Hepatocyte (in vitro differentiated cells): ENCODE results near the gene IFNL3. TPM values are rescaled to one million over a fixed set of nuclear protein-coding genes. Genes with fewer than 3 reads are reported as not detected.

Experiments
- DNase-seq: peaks from one replicate; pipeline ENCODE4 v3.0.0-alpha.2; 2016; ENCODE audit warnings: low spot score
- H2AFZ ChIP-seq: fragments of 200-600 bp; sonication (generic); 2 replicates; pipeline ENCODE4 v1.6.0; 2016; ENCODE audit warnings: antibody characterized with exemption, mild to moderate bottlenecking
- H3K27ac ChIP-seq: fragments of 200-600 bp; sonication (generic); 2 replicates; pipeline ENCODE4 v1.5.1; 2016; ENCODE audit warnings: mild to moderate bottlenecking
- H3K27me3 ChIP-seq: fragments of 200-600 bp; sonication (generic); 2 replicates; pipeline ENCODE4 v1.6.1; 2016
- H3K36me3 ChIP-seq: fragments of 200-600 bp; sonication (generic); replicated peaks from 2 replicates; pipeline ENCODE4 v1.5.1; 2016; ENCODE audit warnings: low read depth; ENCODE audit not compliant: insufficient read depth
- H3K4me1 ChIP-seq: fragments of 200-600 bp; sonication (generic); 2 replicates; pipeline ENCODE4 v1.5.1; 2016; ENCODE audit warnings: mild to moderate bottlenecking, moderate library complexity; ENCODE audit not compliant: insufficient read depth
- H3K4me2 ChIP-seq: fragments of 200-600 bp; sonication (generic); 2 replicates; pipeline ENCODE4 v1.6.0; 2016
- H3K4me3 ChIP-seq: fragments of 200-600 bp; sonication (generic); 2 replicates; pipeline ENCODE4 v1.5.1; 2016; ENCODE audit warnings: mild to moderate bottlenecking
- H3K79me2 ChIP-seq: fragments of 200-600 bp; sonication (generic); 2 replicates; pipeline ENCODE4 v1.6.0; 2017; ENCODE audit warnings: mild to moderate bottlenecking
- H3K9me2 ChIP-seq: fragments of 200-600 bp; sonication (generic); replicated peaks from 2 replicates; pipeline ENCODE4 v1.6.0; 2017; ENCODE audit warnings: mild to moderate bottlenecking; ENCODE audit not compliant: insufficient read depth
- H3K9me3 ChIP-seq: fragments of 200-600 bp; sonication (generic); 2 replicates; pipeline ENCODE4 v1.5.1; 2016; ENCODE audit warnings: low read depth, mild to moderate bottlenecking
- H4K20me1 ChIP-seq: fragments of 200-600 bp; sonication (generic); 2 replicates; pipeline ENCODE4 v1.6.0; 2016; ENCODE audit warnings: mild to moderate bottlenecking; ENCODE audit not compliant: insufficient read depth, poor library complexity, severe bottlenecking
- EZH2 ChIP-seq: fragments of 200-600 bp; sonication (generic); IDR thresholded peaks from 2 replicates; pipeline ENCODE4 v1.6.1; 2016; ENCODE audit warnings: antibody characterized with exemption, mild to moderate bottlenecking, borderline replicate concordance
- EZH2phosphoT487 ChIP-seq: fragments of 200-600 bp; sonication (generic); IDR thresholded peaks from one replicate; pipeline ENCODE4 v1.6.1; 2018; ENCODE audit warnings: antibody characterized with exemption, mild to moderate bottlenecking, low read depth, moderate library complexity; ENCODE audit not compliant: unreplicated experiment, severe bottlenecking
- WGBS: methylation state at CpG from one replicate; pipeline ENCODE4 v1.1.6; 2016; ENCODE audit warnings: low lambda C conversion rate; ENCODE audit errors: missing lambda C conversion rate; 5-methylcytosine and 5-hydroxymethylcytosine counted together
- polyA plus RNA-seq: library from polyadenylated mRNA; unstranded; fragments of >200 nt; fragmentation: Nextera tagmentation; extraction: Ambion mirVana; gene quantifications from 2 replicates; pipeline ENCODE4 v1.2.1, GENCODE V29; 2016
- total RNA-seq: library from RNA; depleted of rRNA; stranded (reverse); fragments of >200 nt; gene quantifications from 2 replicates; pipeline ENCODE4 v1.2.3, GENCODE V29; 2014
- TF ChIP-seq, protein P1 (sequence below): fragments of 200-600 bp; sonication (generic); IDR thresholded peaks from 2 replicates; pipeline ENCODE4 v1.5.1; 2016; ENCODE audit warnings: antibody characterized with exemption, mild to moderate bottlenecking; ENCODE audit not compliant: poor library complexity

Gene IFNL3
- total and polyA plus RNA-seq, 2 experiments from 2014 or later, result not detected

DNA sequence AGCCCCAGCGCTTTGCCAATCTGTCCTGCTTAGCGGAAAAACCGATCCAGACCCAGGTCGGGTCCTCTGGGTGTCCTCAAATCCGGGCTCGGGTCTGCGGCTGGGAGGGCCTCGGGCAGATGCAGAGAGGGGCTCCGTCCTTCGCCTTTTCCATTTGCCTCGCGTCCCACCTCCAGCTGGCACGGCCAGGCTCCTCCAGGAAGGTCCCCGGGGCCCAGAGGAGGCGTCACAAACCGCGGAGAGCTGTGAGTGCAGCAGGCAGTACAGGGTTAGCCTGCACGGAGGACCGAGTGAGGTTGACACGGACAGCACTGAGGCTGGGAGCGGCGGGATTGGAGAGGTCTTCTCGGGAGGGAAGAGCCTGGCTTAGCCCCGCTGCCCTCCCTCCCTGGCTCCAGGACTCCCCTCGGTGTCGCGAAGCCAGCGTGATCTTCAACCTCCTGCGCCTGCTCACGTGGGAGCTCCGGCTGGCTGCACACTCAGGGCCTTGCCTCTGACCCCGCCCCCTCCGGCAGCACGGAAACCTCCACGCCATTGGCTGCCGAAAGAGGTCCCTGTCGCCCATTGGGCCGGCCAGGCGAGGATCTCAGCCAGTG lies 20.6 kb upstream of the IFNL3 start:
- Histone ChIP-seq H3K79me2 (no peaks in the 10 kb centered on the region), H3K9me2 (no peaks in the 10 kb centered on the region), H3K4me3 (no peak overlapping the region), H3K4me1 (peaks cover 15% of the 10 kb centered on the region), H3K36me3 (no peaks in the 10 kb centered on the region), H2AFZ (no peak overlapping the region), H4K20me1 (no peaks in the 10 kb centered on the region), H3K9me3 (no peaks in the 10 kb centered on the region), H3K27me3 (peaks cover 38% of the 10 kb centered on the region), H3K27ac (no peak overlapping the region), H3K4me2 (peak overlapping the region; percentile 69)
- WGBS, result 56% methylated on average over 38 of the region's 39 CpGs
- TF ChIP-seq, protein P1, sequence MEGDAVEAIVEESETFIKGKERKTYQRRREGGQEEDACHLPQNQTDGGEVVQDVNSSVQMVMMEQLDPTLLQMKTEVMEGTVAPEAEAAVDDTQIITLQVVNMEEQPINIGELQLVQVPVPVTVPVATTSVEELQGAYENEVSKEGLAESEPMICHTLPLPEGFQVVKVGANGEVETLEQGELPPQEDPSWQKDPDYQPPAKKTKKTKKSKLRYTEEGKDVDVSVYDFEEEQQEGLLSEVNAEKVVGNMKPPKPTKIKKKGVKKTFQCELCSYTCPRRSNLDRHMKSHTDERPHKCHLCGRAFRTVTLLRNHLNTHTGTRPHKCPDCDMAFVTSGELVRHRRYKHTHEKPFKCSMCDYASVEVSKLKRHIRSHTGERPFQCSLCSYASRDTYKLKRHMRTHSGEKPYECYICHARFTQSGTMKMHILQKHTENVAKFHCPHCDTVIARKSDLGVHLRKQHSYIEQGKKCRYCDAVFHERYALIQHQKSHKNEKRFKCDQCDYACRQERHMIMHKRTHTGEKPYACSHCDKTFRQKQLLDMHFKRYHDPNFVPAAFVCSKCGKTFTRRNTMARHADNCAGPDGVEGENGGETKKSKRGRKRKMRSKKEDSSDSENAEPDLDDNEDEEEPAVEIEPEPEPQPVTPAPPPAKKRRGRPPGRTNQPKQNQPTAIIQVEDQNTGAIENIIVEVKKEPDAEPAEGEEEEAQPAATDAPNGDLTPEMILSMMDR, result no peak
- TF ChIP-seq EZH2phosphoT487 (no peak), EZH2 (peak; percentile 11)
- no peak for DNase-seq

DNA sequence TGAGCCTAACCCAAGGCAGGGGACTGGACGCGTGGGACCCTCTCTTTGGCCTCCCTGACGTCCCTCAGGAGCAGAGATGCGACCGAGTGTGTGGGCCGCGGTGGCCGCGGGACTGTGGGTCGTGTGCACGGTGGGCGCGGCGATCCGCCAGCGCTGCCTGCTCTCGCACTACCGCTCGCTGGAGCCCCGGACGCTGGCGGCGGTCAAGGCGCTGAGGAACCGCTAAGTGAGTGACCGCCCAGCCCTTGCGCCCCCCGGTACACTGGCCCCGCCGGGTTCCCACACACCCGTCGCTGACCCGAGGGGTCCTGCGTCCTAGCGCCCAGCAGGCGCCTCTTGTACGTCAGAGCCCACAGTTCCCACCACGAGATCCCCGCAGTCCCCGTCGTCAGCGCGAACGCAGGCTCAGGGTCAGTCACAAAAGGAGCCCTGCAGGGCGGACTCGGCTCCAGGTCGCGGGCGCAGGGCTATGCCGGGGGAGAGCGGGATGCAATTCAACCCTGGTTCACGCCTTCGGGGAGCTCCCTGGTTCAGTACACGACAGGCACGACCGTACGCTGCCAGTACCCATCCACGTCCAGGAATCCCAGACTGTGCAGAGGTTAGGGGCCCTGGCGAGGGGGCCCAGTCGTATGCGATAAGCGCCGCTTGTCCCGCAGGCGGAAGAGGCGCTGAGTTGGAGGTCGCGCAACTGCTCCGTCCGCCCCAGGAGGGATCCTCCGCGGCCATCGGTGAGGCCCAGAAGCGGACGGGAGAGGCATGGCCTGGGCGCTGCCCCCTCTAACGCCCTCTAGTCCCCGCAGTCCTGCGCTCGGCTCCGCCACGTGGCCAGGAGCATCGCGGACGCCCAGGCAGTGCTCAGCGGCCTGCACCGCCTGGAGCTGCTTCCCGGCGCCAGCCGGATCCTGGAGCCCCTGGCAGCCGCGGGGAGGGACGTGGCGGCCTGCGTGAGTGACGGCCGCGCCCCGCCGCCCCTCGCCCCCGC lies 19.8 kb upstream of the IFNL3 start:
- Histone ChIP-seq H3K36me3 (no peaks in the 10 kb centered on the region), H3K4me1 (peaks cover 15% of the 10 kb centered on the region), H3K79me2 (no peaks in the 10 kb centered on the region), H2AFZ (peak overlapping the region; percentile 49), H4K20me1 (no peaks in the 10 kb centered on the region), H3K4me2 (peak overlapping the region; percentile 69), H3K9me2 (no peaks in the 10 kb centered on the region), H3K4me3 (no peak overlapping the region), H3K27me3 (peaks cover 38% of the 10 kb centered on the region), H3K27ac (no peak overlapping the region), H3K9me3 (no peaks in the 10 kb centered on the region)
- WGBS, result 10% methylated on average over 85 of the region's 102 CpGs
- peak; percentile 49 for DNase-seq
- peak; percentile 26 for TF ChIP-seq EZH2phosphoT487
- TF ChIP-seq, protein P1, result no peak
- TF ChIP-seq EZH2, result peak; percentile 57

DNA sequence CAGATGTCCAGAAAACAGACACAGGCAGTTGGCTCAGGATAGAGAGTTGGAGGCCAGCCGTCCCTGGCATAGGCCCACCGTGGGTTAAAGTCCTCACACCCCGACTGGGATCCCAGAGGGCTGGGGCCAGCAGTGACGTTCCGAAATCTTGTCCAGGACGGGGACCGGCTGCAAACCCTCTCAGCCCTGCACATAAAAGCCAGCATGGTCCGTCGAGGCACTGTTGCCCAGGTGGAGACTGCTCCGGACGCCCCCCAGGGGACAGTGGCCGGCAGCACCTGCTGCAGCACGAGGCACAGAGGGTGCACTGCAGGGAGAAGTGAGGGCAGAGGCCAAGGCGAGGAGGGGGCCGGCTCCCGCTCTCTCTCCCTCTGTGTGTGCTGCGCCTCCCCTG lies 19.1 kb upstream of the IFNL3 start:
- Histone ChIP-seq H3K4me3 (no peak overlapping the region), H3K4me2 (peak overlapping the region; percentile 69), H2AFZ (no peak overlapping the region), H3K27ac (no peak overlapping the region), H3K27me3 (peaks cover 38% of the 10 kb centered on the region), H3K36me3 (no peaks in the 10 kb centered on the region), H4K20me1 (no peaks in the 10 kb centered on the region), H3K79me2 (no peaks in the 10 kb centered on the region), H3K9me2 (no peaks in the 10 kb centered on the region), H3K4me1 (peaks cover 15% of the 10 kb centered on the region), H3K9me3 (no peaks in the 10 kb centered on the region)
- TF ChIP-seq EZH2phosphoT487 (no peak), EZH2 (peak; percentile 38)
- TF ChIP-seq, protein P1, result no peak
- 21% methylated on average over 17 of the region's 17 CpGs for WGBS
- no peak for DNase-seq
